Activated CD4-positive, alpha-beta T cell treated with anti-CD3 and anti-CD28 coated beads, Interleukin-2, amount 10 ng/mL, durations not matched to agents 7 days and 5 days (primary cell): Measurements from ENCODE around the gene ETV2. TPM values are rescaled to one million over a fixed set of nuclear protein-coding genes. Genes with fewer than 3 reads are reported as not detected.

Source experiments
- total RNA-seq, 2 experiments: library from RNA; stranded (reverse); gene quantifications; one replicate each; pipeline ENCODE4 v1.2.3, GENCODE V29; 2021

Gene ETV2
- total RNA-seq, 2 experiments from 2014 or later = 0.84 to 1.9 TPM

Other genes starting within 250 kb of the ETV2 start
- gene FFAR2, start 193.5 kb upstream of the ETV2 start, total RNA-seq = not detected
- not detected for gene KRTDAP, start 151.3 kb upstream of the ETV2 start, total RNA-seq
- gene DMKN, start 128.1 kb upstream of the ETV2 start, total RNA-seq = not detected
- not detected for gene SBSN, start 113.4 kb upstream of the ETV2 start, total RNA-seq
- gene GAPDHS, start 108.3 kb upstream of the ETV2 start, total RNA-seq = not detected
- 10 to 100 TPM; 42.5 to 43.8 TPM for gene TMEM147, start 96.1 kb upstream of the ETV2 start, total RNA-seq
- not detected for gene ATP4A, start 78.1 kb upstream of the ETV2 start, total RNA-seq
- not detected for gene PMIS2, start 55.6 kb upstream of the ETV2 start, total RNA-seq
- gene HAUS5, start 29.0 kb upstream of the ETV2 start, total RNA-seq = 10 to 100 TPM; 52.2 to 57.9 TPM
- gene RBM42, start 12.7 kb upstream of the ETV2 start, total RNA-seq = 100 to 1,000 TPM; 100 to 112 TPM
- 100 to 1,000 TPM; 429 to 474 TPM for gene COX6B1, start 6.6 kb downstream of the ETV2 start, total RNA-seq
- under 1 TPM; 0.37 TPM for gene UPK1A, start 24.8 kb downstream of the ETV2 start, total RNA-seq
- gene ZBTB32, start 62.8 kb downstream of the ETV2 start, total RNA-seq = 10 to 100 TPM; 15.4 to 17.3 TPM
- 10 to 100 TPM; 65.1 to 67.2 TPM for gene KMT2B, start 76.3 kb downstream of the ETV2 start, total RNA-seq
- gene IGFLR1, start 100.7 kb downstream of the ETV2 start, total RNA-seq = 10 to 100 TPM; 53.7 to 54.6 TPM
- gene U2AF1L4, start 103.7 kb downstream of the ETV2 start, total RNA-seq = 10 to 100 TPM; 35.0 to 38.1 TPM
- 10 to 100 TPM; 41.7 to 46.3 TPM for gene PSENEN, start 103.9 kb downstream of the ETV2 start, total RNA-seq
- 10 to 100 TPM; 13.7 to 15.9 TPM for gene LIN37, start 106.8 kb downstream of the ETV2 start, total RNA-seq
- gene HSPB6, start 115.3 kb downstream of the ETV2 start, total RNA-seq = under 1 TPM; 0.29 to 0.69 TPM
- gene PROSER3, start 116.4 kb downstream of the ETV2 start, total RNA-seq = 10 to 100 TPM; 53.7 to 59.1 TPM
- 100 to 1,000 TPM in 1 of 2 experiments, 10 to 100 TPM in 1; 91.3 to 101 TPM for gene ARHGAP33, start 133.8 kb downstream of the ETV2 start, total RNA-seq
- not detected for gene PRODH2, start 171.1 kb downstream of the ETV2 start, total RNA-seq
- not detected for gene NPHS1, start 210.8 kb downstream of the ETV2 start, total RNA-seq
- under 1 TPM; 0.19 to 0.25 TPM for gene KIRREL2, start 215.2 kb downstream of the ETV2 start, total RNA-seq
- under 1 TPM; 0.42 to 0.79 TPM for gene APLP1, start 226.8 kb downstream of the ETV2 start, total RNA-seq